GM19467 (cell line): ENCODE results near the gene TIMP3.

Source experiments
- ATAC-seq: cut with Tn5 transposase; IDR thresholded peaks from one replicate; pipeline ENCODE4 v1.9.1; 2021; ENCODE audit warnings: mild to moderate bottlenecking, moderate library complexity; ENCODE audit not compliant: unreplicated experiment

The TIMP3 gene

DNA sequence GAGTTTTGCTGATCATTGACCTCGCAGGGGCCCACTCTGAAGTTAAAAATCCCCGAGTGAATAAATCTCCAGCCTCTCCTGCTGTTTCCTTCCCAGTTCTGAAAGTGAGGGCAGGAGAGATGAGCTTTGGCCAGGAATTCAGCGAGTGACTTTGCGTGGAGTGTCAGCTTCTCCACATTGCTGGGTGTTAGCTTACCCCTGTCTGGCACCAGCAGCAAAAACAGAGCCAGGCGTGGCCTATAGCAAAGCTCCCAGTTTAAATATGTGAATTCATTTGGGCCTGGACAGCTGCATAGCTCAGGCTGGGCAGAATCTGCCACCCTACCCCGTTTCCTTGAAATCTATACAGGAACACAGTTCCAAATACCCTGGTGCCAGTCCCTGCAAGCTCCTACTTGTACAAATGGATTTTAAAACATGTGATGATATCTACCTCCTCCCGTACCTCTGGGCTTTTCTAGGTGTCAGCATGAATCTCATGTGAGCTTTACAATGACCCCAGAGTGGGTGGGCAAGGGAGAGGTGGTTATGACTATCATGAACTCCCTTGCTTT lies 25.6 kb downstream of the TIMP3 start:
- ATAC-seq = no peak

DNA sequence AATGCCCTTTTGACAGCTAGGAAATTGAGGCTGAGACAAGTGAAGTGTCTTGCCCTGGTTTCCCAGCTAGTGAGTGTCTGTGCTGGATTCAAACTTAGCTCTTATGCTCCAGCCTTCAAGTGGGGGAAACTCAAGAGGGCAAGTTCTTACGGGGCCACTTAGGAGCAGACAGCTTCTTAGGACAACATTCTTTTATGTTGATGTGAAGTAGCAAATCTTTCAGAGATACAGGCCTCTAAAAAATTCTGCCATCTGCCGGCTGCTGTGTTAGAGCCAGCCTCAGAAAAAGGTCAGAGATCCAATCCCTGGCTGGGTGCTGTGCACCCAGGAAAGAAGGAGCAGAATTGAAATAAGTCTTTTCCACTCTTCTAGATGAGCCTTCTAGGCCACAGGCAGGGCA lies 26.6 kb downstream of the TIMP3 start:
- no peak for ATAC-seq

DNA sequence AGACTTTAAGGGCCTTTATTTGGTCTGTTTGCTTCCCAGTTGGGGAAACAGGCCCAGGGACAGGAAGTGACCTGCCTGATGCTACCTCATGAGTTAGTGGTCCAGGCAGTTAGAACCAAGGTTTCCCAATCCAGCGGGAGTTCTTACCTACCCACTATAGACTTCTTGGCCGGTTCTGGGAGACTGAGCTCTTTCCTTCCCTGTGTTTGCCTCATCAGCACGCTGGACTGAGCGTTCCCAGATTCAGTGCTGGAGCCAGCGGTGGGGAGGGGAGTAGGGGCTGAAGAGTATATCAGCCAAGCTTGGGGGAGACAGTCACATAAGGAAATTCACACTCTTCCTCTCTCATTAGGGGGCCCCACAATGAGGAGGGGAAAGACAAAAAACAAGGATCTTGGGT lies 27.1 kb downstream of the TIMP3 start:
- ATAC-seq = no peak

DNA sequence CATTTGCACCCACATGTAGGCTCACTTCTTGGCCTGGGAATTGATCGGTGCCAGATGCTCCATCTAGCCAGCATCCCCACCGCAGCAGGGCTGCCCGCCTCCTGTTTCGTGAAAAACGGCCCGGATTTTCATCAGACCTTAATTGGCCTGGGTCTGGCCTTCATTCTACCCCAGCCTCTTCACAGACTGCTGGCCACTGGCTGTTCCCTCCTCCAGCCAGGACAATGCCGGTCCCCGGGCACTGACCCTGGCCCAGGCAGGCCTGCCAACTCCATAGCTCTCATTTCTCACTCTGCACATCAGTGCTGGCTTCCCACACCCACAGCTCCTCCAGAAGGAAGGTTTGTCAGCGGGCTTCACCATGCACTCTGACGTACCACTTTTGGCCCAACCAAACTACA lies 27.9 kb downstream of the TIMP3 start:
- no peak for ATAC-seq

DNA sequence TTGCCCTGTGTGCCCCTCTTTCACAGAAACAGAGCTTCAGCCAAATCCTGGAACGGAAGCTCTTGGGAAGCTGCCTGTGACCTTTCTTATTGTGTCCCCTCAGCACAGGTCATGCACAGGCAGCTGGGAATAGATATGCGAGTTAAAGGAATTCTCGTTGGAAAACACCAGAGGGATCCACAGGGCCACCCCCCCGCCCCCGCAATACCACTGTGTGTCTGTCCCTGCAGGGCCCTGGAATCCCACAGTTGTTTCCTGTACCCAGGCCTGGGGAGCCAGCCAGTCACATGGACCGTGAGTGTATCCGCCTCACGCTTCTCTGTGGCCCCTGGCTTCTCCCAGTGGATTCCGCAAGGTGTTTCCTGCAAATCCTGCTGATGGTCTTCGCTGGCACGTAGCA lies 29.0 kb downstream of the TIMP3 start:
- ATAC-seq = no peak

DNA sequence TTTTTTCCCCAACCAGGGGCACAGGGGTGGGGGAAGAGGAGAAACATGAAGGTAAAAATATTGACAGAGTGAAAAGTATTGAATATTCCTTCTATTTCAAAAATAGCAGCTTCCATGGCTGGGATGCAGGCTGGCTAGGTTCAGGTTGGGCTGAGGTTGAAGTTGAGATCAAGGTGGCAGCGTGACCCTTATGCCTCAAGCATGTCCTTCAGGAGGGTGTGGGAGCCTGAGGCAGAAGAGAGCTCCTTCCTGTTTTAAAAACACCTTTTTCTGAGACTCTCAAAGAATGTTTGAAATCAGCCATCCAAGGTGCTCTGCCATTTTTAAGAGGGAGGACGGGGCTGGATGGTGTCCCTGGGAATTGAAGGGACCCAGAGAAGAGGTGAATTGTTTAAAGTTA lies 29.5 kb downstream of the TIMP3 start:
- ATAC-seq = no peak

DNA sequence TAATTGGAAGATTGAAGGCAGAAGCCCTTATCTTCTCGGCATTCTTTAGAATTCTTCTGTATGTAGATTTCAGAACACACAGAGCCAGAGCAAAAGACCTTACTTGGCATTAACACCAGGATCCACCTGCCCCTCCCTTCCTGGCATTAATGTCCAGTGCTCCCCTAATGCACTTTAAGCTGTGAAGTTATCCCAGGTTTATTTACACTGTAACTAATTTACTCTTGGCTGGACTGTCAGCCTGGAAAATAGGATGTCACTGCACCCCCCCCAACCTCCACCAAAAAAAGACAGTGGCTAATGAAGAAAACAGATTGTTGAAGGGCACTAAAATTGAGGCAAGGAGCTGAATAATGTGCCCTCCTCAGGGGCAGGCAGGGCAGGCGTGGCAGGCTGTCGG lies 30.1 kb downstream of the TIMP3 start:
- ATAC-seq = no peak

DNA sequence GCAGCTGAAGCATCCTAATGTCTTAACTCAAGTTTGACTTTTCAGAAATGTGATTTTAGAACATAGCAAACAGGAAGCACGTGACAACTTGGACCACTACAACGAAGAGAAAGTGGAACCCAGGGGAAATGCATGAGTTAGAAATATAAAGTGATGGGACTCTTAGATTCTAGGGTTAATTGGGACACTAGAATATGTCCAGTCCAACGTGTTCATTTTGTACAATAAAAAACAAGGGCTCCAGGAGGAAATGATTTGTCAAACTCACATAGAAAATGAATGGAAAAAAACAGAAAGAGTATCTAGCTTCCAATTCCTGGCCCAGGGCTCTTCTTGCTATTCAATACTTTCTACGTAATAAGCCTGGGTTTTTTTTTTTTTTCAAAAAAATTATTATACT lies 30.7 kb downstream of the TIMP3 start:
- ATAC-seq = no peak

DNA sequence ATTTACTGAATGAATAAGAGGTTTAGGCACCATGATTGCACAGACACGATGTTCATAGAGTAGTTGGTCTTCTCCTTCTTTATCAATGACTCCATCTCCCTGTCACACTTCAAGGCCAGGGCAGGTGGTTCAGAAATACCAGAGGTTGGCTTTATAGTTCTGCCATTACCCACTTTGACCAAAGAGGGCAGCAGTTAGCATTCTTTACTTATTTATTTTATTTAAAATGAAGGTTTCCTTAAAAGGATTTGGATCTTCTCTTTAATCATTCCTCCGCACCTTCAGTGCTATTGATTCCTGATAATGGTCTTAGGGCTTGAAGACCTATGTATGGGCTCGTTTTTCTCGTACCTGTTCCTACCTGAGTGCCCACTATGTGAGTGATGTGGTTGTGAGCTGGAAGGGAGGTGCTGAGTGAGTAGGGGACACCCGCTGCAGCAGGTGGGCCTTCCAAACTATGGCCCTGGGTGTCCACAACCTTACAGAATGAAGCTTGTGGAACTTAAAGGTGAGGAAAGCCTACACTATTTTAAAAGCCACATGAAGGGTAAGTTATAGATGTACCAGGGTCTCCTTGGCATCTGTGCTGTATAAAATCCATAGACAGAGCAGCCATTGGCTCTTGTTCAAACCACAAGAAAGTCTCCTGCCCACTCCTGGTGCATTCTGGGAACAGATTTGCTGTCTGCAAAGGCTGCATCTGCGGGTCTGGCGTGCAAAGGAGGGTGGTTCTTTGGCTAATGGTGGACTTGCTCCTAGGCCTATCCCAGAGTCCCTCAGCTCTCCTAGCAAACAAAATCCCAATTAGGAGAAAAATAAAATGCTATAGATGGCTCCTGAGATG lies 35.0 kb downstream of the TIMP3 start:
- ATAC-seq = no peak

DNA sequence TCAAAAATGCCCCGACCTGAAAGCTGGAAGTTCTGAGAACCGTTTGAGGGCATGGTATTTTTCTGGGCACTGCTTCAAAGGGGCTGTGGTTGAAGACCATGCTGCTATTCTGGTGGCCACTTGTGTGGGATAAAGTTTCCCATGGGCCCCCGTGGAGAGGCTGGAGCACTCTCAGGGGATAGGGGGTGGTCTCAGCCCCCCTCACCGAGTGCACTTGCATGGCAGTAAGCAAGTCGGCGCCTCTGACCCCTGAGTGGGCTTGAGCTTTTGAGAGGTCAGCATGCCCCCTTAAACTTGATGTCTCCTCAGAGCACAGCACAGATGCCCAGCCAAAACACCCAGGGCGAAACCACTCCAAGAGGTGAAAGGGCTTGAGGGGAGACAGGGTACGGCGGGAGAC lies 35.6 kb downstream of the TIMP3 start:
- ATAC-seq = no peak

DNA sequence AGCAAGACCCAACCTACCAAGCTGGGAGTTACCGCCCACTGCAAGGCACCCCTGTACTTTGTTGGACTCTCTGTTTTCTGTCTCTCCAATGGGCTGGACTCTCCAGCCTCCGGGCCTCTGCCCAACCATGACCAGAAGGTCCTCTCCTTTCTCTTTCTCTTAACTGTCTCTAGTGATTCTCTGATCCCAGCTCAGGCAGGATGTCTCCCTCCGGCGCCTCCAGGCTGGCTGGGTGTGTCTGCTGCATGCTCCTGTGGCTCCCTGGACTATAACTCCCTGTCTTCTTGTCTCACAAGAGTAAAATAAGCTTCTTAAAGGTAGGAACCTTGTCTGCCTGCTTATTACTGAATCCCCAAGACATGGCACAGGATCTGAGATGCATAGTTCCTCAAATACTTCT lies 36.3 kb downstream of the TIMP3 start:
- no peak for ATAC-seq

DNA sequence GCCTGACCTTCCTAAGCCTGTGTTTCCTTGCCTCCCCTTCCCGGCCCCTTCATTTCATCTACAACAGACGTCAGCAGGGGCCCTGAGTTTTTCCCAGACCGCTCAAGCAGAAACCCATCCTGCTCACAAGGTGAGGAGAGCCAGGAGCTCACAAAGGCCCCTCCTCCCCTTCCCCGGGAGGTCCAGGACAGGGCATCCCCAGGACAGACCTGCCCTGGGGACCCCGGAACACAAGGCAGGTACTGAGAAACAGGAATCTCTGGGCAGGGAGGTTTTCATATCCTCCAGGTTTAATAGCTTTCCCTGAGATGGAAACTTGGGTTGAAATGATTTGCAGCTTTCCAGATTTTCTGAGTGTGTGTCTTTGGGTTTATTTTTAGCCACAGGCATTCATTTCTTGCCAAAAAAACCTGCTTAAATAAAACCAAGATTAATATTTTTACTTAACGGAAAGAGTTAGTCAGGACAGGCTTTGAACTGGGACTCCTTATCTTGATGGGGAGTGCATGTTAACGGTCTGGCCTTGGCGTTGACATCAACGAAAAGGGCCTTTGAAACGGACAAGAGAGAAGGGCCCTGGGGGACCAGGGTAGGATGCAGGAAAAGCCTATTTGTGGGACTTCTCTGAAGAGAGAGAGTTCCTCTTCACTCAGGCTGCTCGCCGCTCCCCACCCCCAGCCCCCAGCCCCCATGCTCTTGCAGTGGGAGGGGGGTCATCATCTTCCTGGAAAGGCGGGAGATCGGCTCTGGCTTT lies 38.5 kb downstream of the TIMP3 start:
- ATAC-seq = no peak

DNA sequence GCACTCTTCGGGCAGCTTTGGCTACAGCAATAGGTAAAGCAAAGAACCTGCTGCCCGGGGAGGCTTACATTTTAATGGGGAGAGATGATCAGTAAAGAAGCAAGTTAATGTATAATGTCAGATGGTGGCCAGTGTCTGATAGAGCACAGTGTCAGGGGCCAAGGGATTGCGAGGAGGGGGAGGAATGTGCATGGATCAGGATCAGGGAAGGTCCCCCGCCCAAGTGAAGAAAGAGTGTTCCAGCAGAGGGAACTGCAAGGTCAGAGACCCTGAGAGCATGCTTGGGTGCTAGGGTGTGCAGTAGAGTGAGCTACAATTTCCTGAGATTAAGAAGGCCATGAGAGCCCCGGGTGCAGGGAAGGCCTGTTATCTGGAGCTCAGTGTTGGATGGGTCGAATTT lies 39.7 kb downstream of the TIMP3 start:
- ATAC-seq = no peak

DNA sequence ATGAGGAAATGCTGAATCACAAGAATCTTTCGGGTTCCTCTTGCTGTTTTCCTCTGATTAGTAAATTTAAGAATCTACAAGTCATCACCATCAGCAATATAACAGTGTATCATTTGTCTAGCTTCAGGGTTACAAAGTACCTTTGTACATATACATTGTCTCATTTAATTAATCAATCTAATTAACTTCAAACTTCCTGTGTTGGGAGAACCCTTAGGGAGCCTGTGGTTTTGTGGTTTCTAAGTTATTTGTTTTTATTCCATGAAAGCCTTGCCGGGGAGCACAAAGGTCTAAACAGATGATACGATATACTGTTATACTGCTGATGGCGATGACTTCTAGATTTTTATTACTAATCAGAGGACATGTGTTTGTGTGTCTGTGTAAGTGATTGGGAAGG lies 41.0 kb downstream of the TIMP3 start:
- ATAC-seq = no peak

DNA sequence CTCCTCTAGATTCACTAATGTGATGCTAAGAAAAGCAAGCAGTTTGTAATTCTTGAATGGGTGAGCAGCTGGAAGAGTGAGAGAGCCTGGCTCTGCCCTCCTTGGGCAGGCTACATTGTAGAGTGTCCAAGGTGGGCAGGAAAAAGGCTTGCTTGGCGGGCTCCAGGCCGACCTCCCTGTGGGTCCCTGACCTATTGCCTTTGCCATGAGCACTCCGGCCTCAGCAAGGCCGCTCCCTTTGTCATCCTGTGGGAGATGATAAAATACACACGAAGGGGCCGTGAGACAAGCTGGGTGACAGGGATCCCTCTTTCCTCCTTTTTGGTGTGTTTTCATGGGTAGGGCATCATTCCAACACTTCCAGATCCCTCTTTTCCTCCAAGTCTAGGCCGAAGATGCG lies 41.8 kb downstream of the TIMP3 start:
- no peak for ATAC-seq

DNA sequence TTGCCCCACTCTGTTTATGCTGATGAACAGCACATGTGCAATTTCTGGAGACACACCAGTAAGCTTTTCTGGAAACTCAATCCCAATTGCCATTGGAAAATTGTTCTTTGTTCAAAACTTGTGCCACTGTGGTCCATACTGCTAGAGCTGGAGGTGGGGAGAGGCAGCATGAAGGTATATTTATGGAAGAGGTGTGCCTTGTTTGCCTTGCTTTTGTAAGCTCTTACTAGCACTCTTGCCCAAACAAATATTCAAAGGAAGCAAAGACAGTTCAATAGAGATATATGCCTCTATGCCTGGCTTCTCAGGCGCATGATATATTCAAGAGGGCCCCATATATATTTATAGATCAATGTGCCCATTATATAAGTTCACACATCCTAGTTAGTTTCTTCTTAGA lies 42.7 kb downstream of the TIMP3 start:
- no peak for ATAC-seq

DNA sequence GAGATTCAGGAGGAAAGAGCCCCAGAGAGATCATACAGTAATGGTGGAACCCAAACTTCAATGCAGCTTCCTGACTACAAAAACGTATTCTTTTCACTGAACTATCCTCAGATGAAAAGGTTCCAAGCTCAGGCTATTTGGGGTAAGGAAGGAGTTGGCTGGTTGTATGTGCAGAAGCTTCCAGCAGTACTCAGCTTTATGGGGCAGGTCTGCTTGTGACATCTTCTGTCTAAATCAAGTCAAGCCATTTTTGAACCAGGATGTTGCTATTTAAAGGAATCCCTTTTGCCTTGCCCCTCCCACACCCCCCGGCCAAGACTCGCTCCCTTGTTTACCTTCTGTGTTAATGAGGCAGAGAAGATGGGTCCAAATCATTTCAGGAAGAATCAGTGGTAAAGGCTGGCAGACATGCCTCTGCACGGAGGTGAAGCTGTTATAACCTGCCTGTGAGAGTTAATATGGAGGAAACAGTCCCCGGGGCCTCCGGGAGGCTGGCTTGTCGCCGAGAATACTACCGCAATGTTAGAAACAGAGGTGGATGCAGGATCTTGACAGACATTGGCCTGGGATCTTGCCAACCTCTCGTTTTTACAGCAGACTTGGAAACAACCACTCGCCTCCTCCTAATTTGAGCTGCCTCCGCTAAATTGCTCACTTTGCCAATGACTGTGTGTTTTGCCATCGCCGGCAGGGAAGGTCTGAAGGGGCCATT lies 45.4 kb downstream of the TIMP3 start:
- no peak for ATAC-seq

DNA sequence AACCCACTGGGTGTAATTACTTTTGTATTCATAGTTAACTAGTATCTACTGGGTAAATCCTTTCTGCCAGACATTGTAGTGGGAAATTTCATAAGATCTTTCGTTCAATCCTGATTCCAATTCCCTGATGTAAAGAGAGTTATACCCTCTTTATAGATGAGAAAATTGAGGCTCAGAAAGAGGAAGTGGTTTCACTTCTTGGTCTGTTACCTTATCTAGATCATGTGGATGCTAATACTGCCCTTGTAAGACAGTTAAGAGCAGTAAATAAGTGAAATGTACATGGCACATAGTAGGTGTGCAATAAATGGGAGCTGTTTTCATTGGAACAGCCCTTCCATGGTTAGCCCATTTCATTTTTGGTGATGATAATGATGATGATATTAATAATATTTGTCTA lies 46.7 kb downstream of the TIMP3 start:
- no peak for ATAC-seq

DNA sequence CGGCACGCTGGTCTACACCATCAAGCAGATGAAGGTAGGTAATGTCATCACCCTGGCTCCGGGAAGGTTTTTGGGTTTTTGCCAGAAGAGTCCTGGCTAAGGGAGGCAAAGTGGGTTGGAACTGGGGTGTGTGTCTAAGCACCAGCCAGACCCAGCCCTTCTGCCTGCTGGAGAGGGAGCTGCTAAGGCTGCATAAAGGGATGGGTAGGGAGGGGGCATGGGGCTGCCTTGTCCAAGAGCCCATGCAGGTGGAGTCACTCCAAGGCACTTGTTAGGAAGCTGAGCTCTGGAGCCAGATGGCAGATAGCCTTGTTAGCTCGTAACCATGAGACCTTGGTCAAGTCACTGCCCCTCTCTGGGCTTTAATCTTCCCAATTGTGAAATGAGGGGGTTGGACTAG lies 48.0 kb downstream of the TIMP3 start:
- no peak for ATAC-seq

DNA sequence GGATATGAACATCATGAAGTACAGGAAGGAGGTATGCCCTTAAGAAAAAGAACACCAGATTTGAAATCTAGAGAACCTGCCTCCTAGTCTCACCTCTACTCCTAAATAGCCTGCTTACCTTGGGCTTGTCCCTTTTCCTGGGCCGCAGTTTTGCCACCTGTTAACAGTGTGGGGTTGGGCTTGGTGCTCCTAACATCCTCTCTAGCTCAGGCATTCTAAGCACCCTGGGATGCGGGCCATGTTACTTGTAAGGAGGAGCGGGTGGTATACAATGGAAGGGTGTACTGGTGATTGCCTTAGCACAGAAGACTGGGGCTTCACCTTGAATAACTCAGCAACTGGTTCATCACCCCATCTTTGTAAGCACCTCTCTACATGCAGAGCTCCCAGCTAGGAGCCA lies 48.7 kb downstream of the TIMP3 start:
- no peak for ATAC-seq
